Uterus (tissue), 4 donors: ENCODE measurements around the gene HOXC4. TPM values are rescaled to one million over a fixed set of nuclear protein-coding genes. Genes with fewer than 3 reads are reported as not detected.

Experiments used
- DNase-seq, 2 donors: peaks; one replicate each; pipeline ENCODE4 v3.0.0-alpha.2; 2019 to 2020
- H3K27ac ChIP-seq, 2 donors: fragments of 200-600 bp; sonication (generic); 1 replicate in 1 of 2; 2 replicates in 1 of 2; pipeline ENCODE4 v1.5.1; 2016 to 2018
- H3K27me3 ChIP-seq, 2 donors: fragments of 200-600 bp; sonication (generic); one replicate each; pipeline ENCODE4 v1.5.1; 2018 to 2019; ENCODE audit warnings: control low read depth in 1 of 2
- H3K36me3 ChIP-seq, 2 donors: fragments of 200-600 bp; sonication (generic); one replicate each; pipeline ENCODE4 v1.5.1; 2019; ENCODE audit warnings: control low read depth in 1 of 2
- H3K4me1 ChIP-seq, 2 donors: fragments of 200-600 bp; sonication (generic); one replicate each; pipeline ENCODE4 v1.5.1; 2018 to 2019; ENCODE audit warnings: control low read depth in 1 of 2
- H3K4me3 ChIP-seq, 2 donors: fragments of 200-600 bp; sonication (generic); 1 replicate in 1 of 2; 2 replicates in 1 of 2; pipeline ENCODE4 v1.5.1; 2018 to 2019; ENCODE audit warnings: mild to moderate bottlenecking in 1 of 2
- H3K9me3 ChIP-seq, 2 donors: fragments of 200-600 bp; sonication (generic); one replicate each; pipeline ENCODE4 v1.5.1; 2019; ENCODE audit warnings: control low read depth in 1 of 2
- CTCF ChIP-seq, 4 experiments: fragments of 200-600 bp in 2 of 4; fragments of 450-650 bp in 2 of 4; sonication (generic) in 2 of 4; IDR thresholded peaks; one replicate each; pipeline ENCODE4 v1.5.1; 2016 to 2019; ENCODE audit warnings: antibody characterized with exemption in 4 of 4, mild to moderate bottlenecking in 2 of 4, moderate library complexity in 1 of 4
- POLR2A ChIP-seq, 2 donors: fragments of 450-650 bp; IDR thresholded peaks; one replicate each; pipeline ENCODE4 v1.6.1; 2016; ENCODE audit warnings: antibody characterized with exemption in 2 of 2, mild to moderate bottlenecking in 1 of 2, moderate library complexity in 1 of 2
- intact Hi-C: fragments of 100-400 bp; cut with DNase I; formaldehyde crosslinking; loops from one replicate; pipeline ENCODE4 v1.15.1; 2023; ENCODE audit warnings: low total_unique reads
- total RNA-seq, 4 donors: library from RNA; depleted of rRNA in 3 of 4; stranded (reverse); fragments of >200 nt in 3 of 4; gene quantifications; one replicate each; pipeline versions ENCODE4 v1.1.0 to v1.2.4, GENCODE V29; 2014 to 2023
- donor health status: DM: yes; HTN: yes; CAD: no.

HOXC4 gene
- total RNA-seq, 4 donors from 2014 or later, result 0.83 to 28.6 (median 1.2) TPM; not detected in 1

- H3K4me1 ChIP-seq, result no peaks in the 10 kb centered on the region
- no peaks in the 10 kb centered on the region for H3K9me3 ChIP-seq
- no peak for DNase-seq
- H3K27ac ChIP-seq, result no peak overlapping the region
- no peak for TF ChIP-seq CTCF (IDR thresholded peaks at IDR 0.05)
- no peak for TF ChIP-seq POLR2A (IDR thresholded peaks at IDR 0.05)
- peaks cover 0 to 25% of the 10 kb centered on the region in 2 donors for H3K27me3 ChIP-seq
- no peaks in the 10 kb centered on the region for H3K36me3 ChIP-seq
- intact Hi-C loops, result no loop called here
- no peak overlapping the region for H3K4me3 ChIP-seq
Measured at GRCh38 chr12:54024127-54024526, 29.5 kb upstream of the HOXC4 start.

- Histone ChIP-seq H3K4me3 (no peak overlapping the region), H3K27me3 (peaks cover 0 to 25% of the 10 kb centered on the region in 2 donors), H3K4me1 (no peaks in the 10 kb centered on the region), H3K27ac (no peak overlapping the region), H3K9me3 (no peaks in the 10 kb centered on the region), H3K36me3 (no peaks in the 10 kb centered on the region)
- no peak for DNase-seq
- TF ChIP-seq CTCF (IDR thresholded peaks at IDR 0.05) (no peak), POLR2A (IDR thresholded peaks at IDR 0.05) (no peak)
- intact Hi-C loops, result no loop called here
Measured at GRCh38 chr12:54024581-54025305, 28.9 kb upstream of the HOXC4 start.

GRCh38 chr12:54025499-54026405 is 27.9 kb upstream of the HOXC4 start:
- Histone ChIP-seq H3K36me3 (no peaks in the 10 kb centered on the region), H3K4me1 (no peaks in the 10 kb centered on the region), H3K9me3 (no peaks in the 10 kb centered on the region), H3K27me3 (peaks cover 0 to 25% of the 10 kb centered on the region in 2 donors), H3K27ac (no peak overlapping the region), H3K4me3 (no peak overlapping the region)
- intact Hi-C loops, result no loop called here
- no peak for DNase-seq
- TF ChIP-seq CTCF (IDR thresholded peaks at IDR 0.05), result no peak
- no peak for TF ChIP-seq POLR2A (IDR thresholded peaks at IDR 0.05)

GRCh38 chr12:54026640-54027441 is 26.8 kb upstream of the HOXC4 start:
- Histone ChIP-seq H3K27ac (no peak overlapping the region), H3K36me3 (no peaks in the 10 kb centered on the region), H3K27me3 (peaks cover 0 to 25% of the 10 kb centered on the region in 2 donors), H3K9me3 (no peaks in the 10 kb centered on the region), H3K4me3 (no peak overlapping the region), H3K4me1 (no peaks in the 10 kb centered on the region)
- intact Hi-C loops, result no loop called here
- TF ChIP-seq POLR2A (IDR thresholded peaks at IDR 0.05) (no peak), CTCF (IDR thresholded peaks at IDR 0.05) (no peak)
- no peak for DNase-seq
